HL-60 (cell line): ENCODE data around the gene RDH8.

Experiments
- DNase-seq, 2 experiments: peaks; one replicate each; pipeline ENCODE4 v3.0.0-alpha.2; 2010 to 2020; ENCODE audit warnings: low read depth in 1 of 2, low spot score in 1 of 2
- H3K27ac ChIP-seq: fragments of 250-450 bp; sonication (Bioruptor Pico); replicated peaks from 2 replicates; pipeline ENCODE4 v1.5.1; 2020; ENCODE audit warnings: mild to moderate bottlenecking, moderate library complexity
- H3K27me3 ChIP-seq: fragments of 250-450 bp; sonication (Bioruptor Pico); 2 replicates; pipeline ENCODE4 v1.5.1; 2021; ENCODE audit warnings: mild to moderate bottlenecking, moderate library complexity; ENCODE audit not compliant: insufficient read depth, poor library complexity, severe bottlenecking
- H3K4me3 ChIP-seq: replicated peaks from 2 replicates; pipeline ENCODE4 v1.5.1; 2011; ENCODE audit warnings: mild to moderate bottlenecking, control low read depth, low read length; ENCODE audit not compliant: insufficient read depth
- CTCF ChIP-seq: IDR thresholded peaks from one replicate; pipeline ENCODE4 v1.5.1; 2011; ENCODE audit warnings: low read length, control low read depth, inconsistent platforms; ENCODE audit not compliant: insufficient read depth
- GABPA ChIP-seq: IDR thresholded peaks from 2 replicates; pipeline ENCODE4 v1.6.1; 2012; ENCODE audit warnings: low read depth
- POLR2AphosphoS5 ChIP-seq: IDR thresholded peaks from 2 replicates; pipeline ENCODE4 v1.6.1; 2012; ENCODE audit warnings: low read depth
- REST ChIP-seq: IDR thresholded peaks from 2 replicates; pipeline ENCODE4 v1.6.1; 2012; ENCODE audit warnings: low read depth; ENCODE audit not compliant: insufficient replicate concordance
- SPI1 ChIP-seq: IDR thresholded peaks from 2 replicates; pipeline ENCODE4 v1.6.1; 2012; ENCODE audit warnings: low read depth, mild to moderate bottlenecking, borderline replicate concordance

Gene RDH8

GRCh38 chr19:10011974-10012373, 1.3 kb upstream of the RDH8 start:
- H3K27ac ChIP-seq, result no peak overlapping the region
- no peak overlapping the region for H3K4me3 ChIP-seq
- DNase-seq, result no peak
- TF ChIP-seq POLR2AphosphoS5, result no peak
- no peak for TF ChIP-seq GABPA
- TF ChIP-seq SPI1, result no peak
- TF ChIP-seq REST, result no peak
- no peak for TF ChIP-seq CTCF
- peaks cover 28% of the 10 kb centered on the region for H3K27me3 ChIP-seq

GRCh38 chr19:10013834-10014618, 743 bp downstream of the RDH8 start:
- H3K27me3 ChIP-seq, result peaks cover 22% of the 10 kb centered on the region
- TF ChIP-seq REST (no peak), GABPA (no peak), SPI1 (no peak), CTCF (no peak), POLR2AphosphoS5 (no peak)
- no peak for DNase-seq

GRCh38 chr19:10018263-10018662, 5.0 kb downstream of the RDH8 start:
- TF ChIP-seq REST, result no peak
- TF ChIP-seq POLR2AphosphoS5, result no peak
- no peak for TF ChIP-seq SPI1
- TF ChIP-seq GABPA, result no peak
- no peak for TF ChIP-seq CTCF
- Histone ChIP-seq H3K27ac (no peak overlapping the region), H3K27me3 (peaks cover 2% of the 10 kb centered on the region), H3K4me3 (no peak overlapping the region)
- no peak for DNase-seq

More at GRCh38 chr19:10013834-10014618, 743 bp downstream of the RDH8 start:
- H3K4me3 ChIP-seq, result no peak overlapping the region
- no peak overlapping the region for H3K27ac ChIP-seq
